ENCODE results near the gene ZCCHC17.
"Not testable (repeated sequence)": the region's sequence is repeated elsewhere in the genome, so short reads cannot be mapped to it uniquely, and the experiment has no call there.

Gene ZCCHC17

GRCh38 chr1:31296486-31297276 is at the start of gene ZCCHC17, which contains the start of gene SNRNP40:
Gene ZCCHC17, plus strand, starts transcription at chr1:31297032. Its CDS starts 13,067 bp downstream, at chr1:31310099.
Gene SNRNP40, minus strand, starts transcription at chr1:31296788. Its CDS starts 37 bp downstream, at chr1:31296751.
- DNase-seq (ENCODE audit: low read depth): peak; percentile 85

GRCh38 chr1:31248276-31248675 is 48.6 kb upstream of the ZCCHC17 start:
- DNase-seq (ENCODE audit: low read depth): no peak

DNA sequence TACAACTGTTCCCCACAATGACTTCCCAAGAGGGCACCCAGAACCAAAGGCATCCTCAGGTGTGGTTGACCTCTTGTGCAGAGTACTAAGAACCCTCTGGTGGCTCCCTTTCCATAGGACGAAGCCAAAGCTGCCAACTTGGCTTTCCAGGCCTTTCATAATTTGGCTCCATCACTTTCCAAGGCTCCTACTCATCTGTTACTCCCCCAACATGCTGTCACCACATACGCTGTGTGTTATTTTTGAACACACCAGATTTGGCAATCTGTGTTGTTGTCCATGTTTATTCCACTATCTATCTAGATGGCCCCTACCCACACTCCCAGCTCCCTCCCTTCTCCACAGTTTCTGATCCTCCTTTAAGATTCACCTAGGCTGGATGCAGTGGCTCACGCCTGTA is 47.0 kb upstream of the ZCCHC17 start:
- DNase-seq (ENCODE audit: low read depth): no peak

DNA sequence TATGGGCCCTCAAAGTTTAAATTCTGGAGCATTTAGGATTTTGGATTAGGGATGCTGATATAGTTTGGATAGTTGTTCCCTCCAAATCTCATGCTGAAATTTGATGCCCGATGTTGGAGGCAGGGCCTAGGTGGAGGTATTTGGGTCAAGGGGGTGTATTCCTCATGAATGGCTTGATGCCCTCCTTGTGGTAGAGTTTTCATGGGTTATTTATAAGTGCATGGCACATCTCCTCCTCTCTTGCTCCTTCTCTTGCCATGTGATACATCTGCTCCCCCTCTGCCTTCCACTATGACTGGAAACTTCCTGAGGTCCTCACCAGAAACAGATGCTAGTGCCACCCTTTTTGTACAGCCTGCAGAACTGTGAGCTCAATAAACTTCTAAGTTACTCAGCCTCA is 39.6 kb upstream of the ZCCHC17 start:
- DNase-seq (ENCODE audit: low read depth): no peak

- DNase-seq (ENCODE audit: low read depth): no peak
These were observed 38.3 kb upstream of the ZCCHC17 start for GRCh38 chr1:31258581-31258980.

DNA sequence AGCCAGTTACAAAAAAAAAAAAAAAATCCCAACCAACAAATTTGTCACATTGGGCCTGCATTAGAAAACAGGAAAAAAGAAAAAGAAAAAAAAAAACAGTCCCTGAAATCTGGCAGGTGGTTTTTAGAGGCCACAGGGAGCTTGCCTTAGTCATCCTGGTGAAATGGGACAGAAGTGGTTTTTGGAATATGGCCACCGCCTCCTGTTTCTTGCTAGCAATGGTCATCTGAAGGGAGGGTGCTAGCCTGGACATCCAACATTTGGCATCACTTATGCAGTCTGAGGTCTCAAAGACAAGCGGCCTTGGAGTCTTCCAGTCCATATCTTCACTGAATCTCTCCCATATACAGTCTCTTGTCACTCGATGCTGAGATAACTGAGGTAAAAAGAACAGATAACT is 37.1 kb upstream of the ZCCHC17 start:
- no peak for DNase-seq (ENCODE audit: low read depth)

DNA sequence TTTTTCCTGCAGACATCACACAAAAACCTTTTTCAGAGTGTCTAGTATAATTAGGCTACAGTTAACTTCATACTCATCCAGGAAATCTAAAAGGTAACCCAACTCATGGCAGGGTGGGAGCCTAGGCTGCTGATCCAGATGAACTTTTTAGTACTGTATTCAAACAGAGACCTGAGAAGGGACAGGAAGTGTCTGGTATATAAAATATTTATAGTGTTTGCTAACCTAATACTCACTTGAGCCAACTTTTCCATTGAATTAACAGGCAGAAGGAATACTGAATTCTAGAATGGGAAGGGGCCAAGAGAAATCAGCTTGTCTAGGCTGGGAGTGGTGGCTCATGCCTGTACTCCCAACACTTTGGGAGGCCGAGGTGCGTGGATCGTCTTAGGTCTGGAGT is 34.9 kb upstream of the ZCCHC17 start:
- no peak for DNase-seq (ENCODE audit: low read depth)

- not testable (repeated sequence) for DNase-seq (ENCODE audit: low read depth)
These were observed 34.4 kb upstream of the ZCCHC17 start for GRCh38 chr1:31262393-31262792.

- DNase-seq (ENCODE audit: low read depth): no peak
These were observed 33.4 kb upstream of the ZCCHC17 start for GRCh38 chr1:31263408-31263807.

DNA sequence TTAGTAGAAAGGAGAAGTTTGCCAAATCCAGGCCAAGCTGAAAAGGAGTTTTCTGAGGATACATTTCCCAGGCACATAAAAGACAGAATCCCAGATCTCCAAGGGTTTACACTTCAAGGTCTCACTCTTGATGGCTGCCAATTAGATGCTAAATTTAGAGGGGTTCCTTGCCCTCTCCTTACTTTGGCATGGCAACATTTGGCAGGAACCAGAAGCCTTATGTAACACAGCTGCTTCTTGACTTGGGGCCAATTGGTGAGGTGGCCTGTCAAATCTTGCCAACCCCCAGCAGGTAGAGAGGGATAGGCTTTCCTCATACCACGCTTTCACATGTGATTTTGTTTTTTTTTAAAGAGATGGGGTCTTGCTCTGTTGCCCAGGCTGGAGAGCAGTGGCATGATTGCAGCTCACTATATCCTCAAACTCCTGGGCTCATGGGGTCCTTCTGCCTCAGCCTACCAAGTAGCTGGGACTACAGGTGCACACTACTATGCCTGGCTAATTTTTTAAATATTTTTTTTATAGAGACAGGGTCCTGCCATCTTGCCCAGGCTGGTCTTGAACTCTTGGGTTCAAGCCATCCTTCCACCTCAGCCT is 31.9 kb upstream of the ZCCHC17 start:
- no peak for DNase-seq (ENCODE audit: low read depth)

GRCh38 chr1:31266547-31266946 is 30.3 kb upstream of the ZCCHC17 start:
- no peak for DNase-seq (ENCODE audit: low read depth)

GRCh38 chr1:31272369-31272768 is 24.5 kb upstream of the ZCCHC17 start:
- no peak for DNase-seq (ENCODE audit: low read depth)

GRCh38 chr1:31273619-31274018 is 23.2 kb upstream of the ZCCHC17 start:
- no peak for DNase-seq (ENCODE audit: low read depth)

DNA sequence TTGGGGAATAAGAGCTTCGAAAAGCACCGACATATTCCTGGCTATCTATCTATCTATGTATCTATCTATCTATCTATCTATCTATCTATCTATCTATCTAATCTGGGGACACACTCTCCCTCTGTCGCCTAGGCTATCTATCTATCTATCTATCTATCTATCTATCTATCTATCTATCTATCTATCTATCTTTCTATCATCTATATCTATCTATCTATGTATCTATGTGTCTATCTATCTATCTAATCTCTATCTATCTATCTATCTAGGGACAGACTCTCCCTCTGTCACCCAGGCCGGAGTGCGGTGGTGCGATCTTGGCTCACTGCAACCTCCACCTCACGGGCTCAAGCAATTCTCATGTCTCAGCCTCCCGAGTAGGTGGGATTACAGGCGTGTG is 14.4 kb upstream of the ZCCHC17 start:
- DNase-seq (ENCODE audit: low read depth): not testable (repeated sequence)

DNA sequence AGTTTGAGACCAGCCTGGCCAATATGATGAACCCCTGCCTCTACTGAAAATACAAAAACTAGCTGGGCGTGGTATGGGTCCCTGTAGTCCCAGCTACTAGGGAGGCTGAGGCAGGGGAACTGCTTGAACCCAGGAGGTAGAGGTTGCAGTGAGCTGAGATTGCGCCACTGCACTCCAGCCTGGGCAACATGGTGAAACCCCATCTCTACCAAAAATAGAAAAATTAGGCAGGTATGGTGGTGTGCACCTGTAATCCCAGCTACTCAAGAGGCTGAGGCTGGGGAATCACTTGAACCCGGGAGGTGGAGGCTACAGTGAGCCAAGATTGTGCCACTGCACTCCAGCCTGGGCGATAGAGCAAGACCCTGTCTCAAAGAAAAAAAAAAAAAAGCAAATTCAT is 9.0 kb upstream of the ZCCHC17 start:
- DNase-seq (ENCODE audit: low read depth): not testable (repeated sequence)

GRCh38 chr1:31289021-31289420 is 7.8 kb upstream of the ZCCHC17 start:
- DNase-seq (ENCODE audit: low read depth): no peak

GRCh38 chr1:31295874-31296485 is 852 bp upstream of the ZCCHC17 start:
- no peak for DNase-seq (ENCODE audit: low read depth)

- no peak for DNase-seq (ENCODE audit: low read depth)
These were observed 730 bp downstream of the ZCCHC17 start for GRCh38 chr1:31297277-31298247.

DNA sequence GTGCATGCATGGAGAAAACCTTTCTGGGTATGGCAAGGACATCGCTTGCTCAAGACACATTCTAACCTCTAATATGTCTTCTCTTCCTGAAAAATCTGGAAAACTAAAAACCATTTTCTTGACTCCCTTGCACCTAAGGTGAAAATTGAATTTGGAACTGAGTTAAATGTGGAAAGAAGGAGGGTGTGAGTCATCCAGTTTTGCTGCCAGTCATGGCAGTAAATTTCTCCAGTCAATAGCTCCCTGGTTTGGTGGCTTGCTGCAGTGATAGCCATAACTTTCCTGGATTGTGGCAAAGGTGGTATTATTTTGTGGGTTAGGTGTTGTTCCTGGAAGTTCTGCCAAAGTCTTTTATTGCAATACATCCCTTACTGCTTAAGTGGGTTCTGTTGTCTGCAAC is 2.5 kb downstream of the ZCCHC17 start:
- DNase-seq (ENCODE audit: low read depth): no peak

DNA sequence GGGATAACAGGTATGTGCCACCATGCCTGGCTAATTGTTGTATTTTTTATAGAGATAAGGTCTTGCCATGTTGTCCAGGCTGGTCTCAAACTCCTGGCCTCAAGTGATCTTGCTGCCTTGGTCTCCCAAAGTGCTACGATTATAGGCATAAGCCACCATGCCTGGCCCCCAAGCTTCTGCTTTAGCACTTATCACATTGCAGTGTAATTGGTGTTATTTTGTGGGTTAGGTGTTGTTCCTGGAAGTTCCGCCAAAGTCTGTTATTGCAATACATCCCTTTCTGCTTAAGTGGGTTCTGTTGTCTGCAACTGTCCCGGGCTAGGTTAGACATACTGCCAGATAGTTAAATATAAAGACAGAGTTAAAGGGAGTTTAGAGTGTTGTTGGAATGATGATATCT is 3.4 kb downstream of the ZCCHC17 start:
- no peak for DNase-seq (ENCODE audit: low read depth)

DNA sequence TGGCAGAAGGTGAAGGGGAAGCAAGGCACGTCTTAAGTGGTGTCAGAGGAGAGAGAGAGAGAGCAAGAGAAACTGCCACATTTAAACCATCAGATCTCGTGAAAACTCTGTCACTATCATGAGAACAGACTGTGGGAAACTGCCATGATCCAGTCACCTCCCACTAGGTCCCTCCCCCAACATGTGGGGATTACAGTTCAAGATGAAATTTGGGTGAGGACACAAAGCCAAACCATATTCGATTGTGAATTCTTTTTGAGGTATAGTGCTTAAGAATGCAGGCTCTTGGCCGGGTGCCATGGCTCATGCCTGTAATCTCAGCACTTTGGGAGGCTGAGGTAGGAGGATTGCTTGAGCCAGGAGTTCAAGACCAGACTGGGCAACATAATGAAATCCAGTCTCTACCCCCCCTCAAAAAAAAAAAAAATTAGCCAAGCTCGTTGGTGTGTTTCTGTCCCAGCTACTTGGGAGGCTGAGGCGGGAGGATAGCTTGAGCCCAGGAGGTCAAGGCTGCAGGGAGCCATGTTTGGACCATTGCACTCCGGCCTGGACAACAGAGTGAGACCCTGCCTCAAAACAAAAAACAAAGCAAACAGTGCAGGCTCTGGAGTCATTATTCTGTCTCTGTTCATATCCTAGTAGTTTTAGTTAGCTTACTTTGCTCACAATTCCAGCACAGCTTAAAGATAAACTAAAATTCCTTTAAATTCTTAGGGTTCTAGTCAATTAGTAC is 6.0 kb downstream of the ZCCHC17 start:
- DNase-seq (ENCODE audit: low read depth): no peak
